K562 (cell line): Measurements from ENCODE around the gene TNFSF4. TPM values are rescaled to one million over a fixed set of nuclear protein-coding genes. Genes with fewer than 3 reads are reported as not detected.

Experiments used
- ATAC-seq: fragments of 200-7000 bp; cut with Tn5 transposase; 3 replicates; pipeline ENCODE4 v1.9.1; 2020; ENCODE audit warnings: moderate library complexity
- BruUV-seq: library from RNA; stranded (reverse); fragments of 400-500 nt; replicated peaks from 2 replicates; lab custom pipeline; 2021; lab: Mats Ljungman, UMichigan
- CTCF ChIA-PET: fragments of 300-600 bp; formaldehyde crosslinking; extraction: SDS; loops from one replicate; lab custom pipeline; 2021; ENCODE audit warnings: low intra/inter-chr PET ratio; lab: Yijun Ruan, JAX
- POLR2A ChIA-PET: fragments of 300-600, 350-650 bp; sonication (Branson Sonifier 250); formaldehyde crosslinking; extraction: SDS; loops from one replicate; lab custom pipeline; 2021; ENCODE audit warnings: antibody characterized with exemption, inconsistent platforms; lab: Yijun Ruan, JAX
- DNase-seq, 4 experiments: peaks; one replicate each; pipeline versions ENCODE4 v3.0.0 to v3.0.0-alpha.2; 2011 to 2018; ENCODE audit warnings: low spot score in 3 of 4, mixed read lengths in 3 of 4; ENCODE audit errors: extremely low read depth in 1 of 4
- FAIRE-seq: peaks from 2 replicates; lab custom pipeline; 2011; peaks lifted over from hg19 to GRCh38; lab: Jason Lieb, UNC
- H2AFZ ChIP-seq: 2 replicates; pipeline ENCODE4 v1.6.0; 2011; ENCODE audit warnings: low read depth, low read length, control low read depth, inconsistent platforms
- H3K27ac ChIP-seq: fragments of 200-600 bp; 3 replicates; pipeline ENCODE4 v1.8.0; 2011; ENCODE audit warnings: low read depth, mild to moderate bottlenecking, control low read depth, inconsistent platforms, low read length, moderate library complexity, mixed read lengths; ENCODE audit errors: extremely low read depth
- H3K27me3 ChIP-seq, 2 experiments: fragments of 300-600 bp in 1 of 2; 2 replicates in 1 of 2; 3 replicates in 1 of 2; pipeline versions ENCODE4 v1.6.0 to v1.8.0; 2011; ENCODE audit warnings: inconsistent platforms in 2 of 2, low read length in 2 of 2, mild to moderate bottlenecking in 1 of 2, mixed read lengths in 1 of 2, moderate library complexity in 1 of 2; ENCODE audit not compliant: control insufficient read depth in 2 of 2, insufficient read depth in 2 of 2
- H3K36me3 ChIP-seq: fragments of 300-600 bp; 3 replicates; pipeline ENCODE4 v1.8.0; 2011; ENCODE audit warnings: mild to moderate bottlenecking, low read length, inconsistent platforms; ENCODE audit not compliant: control insufficient read depth, insufficient read depth
- H3K4me1 ChIP-seq, 2 experiments: fragments of 200-600 bp in 1 of 2; replicated peaks in 1 of 2; 2 replicates in 1 of 2; 3 replicates in 1 of 2; pipeline versions ENCODE4 v1.5.1 to v1.8.0; 2011; ENCODE audit warnings: inconsistent platforms in 2 of 2, low read length in 2 of 2, mild to moderate bottlenecking in 1 of 2, mixed read lengths in 1 of 2, moderate library complexity in 1 of 2; ENCODE audit not compliant: control insufficient read depth in 2 of 2, insufficient read depth in 2 of 2
- H3K4me2 ChIP-seq: 2 replicates; pipeline ENCODE4 v1.6.1; 2011; ENCODE audit warnings: low read length, control low read depth, inconsistent platforms, mixed read lengths; ENCODE audit not compliant: insufficient read depth
- H3K4me3 ChIP-seq: fragments of 200-600 bp; sonication (generic), shearing (Covaris generic); 2 replicates; pipeline ENCODE4 v1.5.1; 2016; ENCODE audit warnings: control low read depth, inconsistent platforms
- H3K79me2 ChIP-seq: fragments of 200-600 bp; 3 replicates; pipeline ENCODE4 v1.8.0; 2011; ENCODE audit warnings: low read length, inconsistent platforms; ENCODE audit not compliant: control insufficient read depth, insufficient read depth
- H3K9ac ChIP-seq, 2 experiments: 2 replicates each; pipeline versions ENCODE4 v1.6.0 to v1.6.1; 2011; ENCODE audit warnings: low read depth in 2 of 2, low read length in 2 of 2, control low read depth in 1 of 2, inconsistent platforms in 1 of 2, mild to moderate bottlenecking in 1 of 2, mixed read lengths in 1 of 2; ENCODE audit not compliant: insufficient read depth in 1 of 2
- H3K9me1 ChIP-seq: one replicate; pipeline ENCODE4 v1.6.0; 2011; ENCODE audit warnings: inconsistent platforms, mild to moderate bottlenecking, low read length, moderate library complexity; ENCODE audit not compliant: control insufficient read depth, insufficient read depth
- H3K9me3 ChIP-seq: replicated peaks from 2 replicates; pipeline ENCODE4 v1.5.1; 2011; ENCODE audit warnings: low read depth, low read length, inconsistent platforms; ENCODE audit not compliant: control insufficient read depth, insufficient read depth
- H4K20me1 ChIP-seq: replicated peaks from 2 replicates; pipeline ENCODE4 v1.6.1; 2011; ENCODE audit warnings: low read length, inconsistent platforms, mixed read lengths; ENCODE audit not compliant: control insufficient read depth, insufficient read depth
- BACH1 ChIP-seq: fragments of 200-800 bp; sonication (Bioruptor generic); IDR thresholded peaks from 2 replicates; pipeline ENCODE4 v1.6.1; 2016; ENCODE audit warnings: missing genetic modification characterization, missing compliant biosample characterization
- DACH1 ChIP-seq: fragments of 450-650 bp; IDR thresholded peaks from 2 replicates; pipeline ENCODE4 v1.6.1; 2018; ENCODE audit not compliant: partially characterized antibody
- DNMT1 ChIP-seq: fragments of 450-650 bp; IDR thresholded peaks from 2 replicates; pipeline ENCODE4 v1.6.1; 2016; ENCODE audit warnings: antibody characterized with exemption, mild to moderate bottlenecking
- ETS2 ChIP-seq: IDR thresholded peaks from 2 replicates; pipeline ENCODE4 v1.6.1; 2016; ENCODE audit warnings: borderline replicate concordance, missing genetic modification characterization, mild to moderate bottlenecking, moderate library complexity, missing compliant biosample characterization; ENCODE audit not compliant: poor library complexity, severe bottlenecking
- NR3C1 ChIP-seq: sonication (generic); formaldehyde crosslinking; IDR thresholded peaks from 2 replicates; pipeline ENCODE4 v1.8.1; 2022; ENCODE audit warnings: missing genetic modification reagents
- PKNOX1 ChIP-seq: fragments of 450-650 bp; IDR thresholded peaks from 2 replicates; pipeline ENCODE4 v1.6.1; 2016
- POLR2G ChIP-seq: fragments of 200-400 bp; formaldehyde crosslinking; IDR thresholded peaks from 2 replicates; pipeline ENCODE4 v1.6.1; 2017; ENCODE audit warnings: low read depth, mild to moderate bottlenecking, antibody characterized with exemption, low read length, moderate library complexity
- RAD21 ChIP-seq, 2 experiments: fragments of 250-450 bp in 1 of 2; fragments of 450-650 bp in 1 of 2; sonication (Bioruptor Pico) in 1 of 2; formaldehyde crosslinking in 1 of 2; IDR thresholded peaks in 1 of 2; conservative IDR thresholded peaks in 1 of 2; 2 replicates each; pipeline versions ENCODE4 v1.4.0 to v1.8.0; 2020 to 2022; ENCODE audit warnings: mild to moderate bottlenecking in 2 of 2, moderate library complexity in 1 of 2
- RUNX1 ChIP-seq: sonication (generic); IDR thresholded peaks from 2 replicates; pipeline ENCODE4 v1.6.1; 2016; ENCODE audit warnings: antibody characterized with exemption, low read depth
- ZNF407 ChIP-seq: fragments of 450-650 bp; IDR thresholded peaks from 2 replicates; pipeline ENCODE4 v1.6.1; 2016; ENCODE audit warnings: low read depth
- ZNF589 ChIP-seq: fragments of 200-800 bp; sonication (Bioruptor generic); IDR thresholded peaks from 2 replicates; pipeline ENCODE4 v1.6.1; 2016; ENCODE audit warnings: low read depth, missing genetic modification characterization, missing compliant biosample characterization
- WGBS: fragments of 100-300 bp; shearing (Covaris generic); methylation state at CpG from one replicate; pipeline ENCODE4 v1.1.6; 2016; ENCODE audit warnings: low coverage, mixed read lengths; ENCODE audit not compliant: insufficient coverage; ENCODE audit errors: missing lambda C conversion rate; 5-methylcytosine and 5-hydroxymethylcytosine counted together
- in situ Hi-C: fragments of 300-500 bp; cut with MboI; formaldehyde crosslinking; loops from 4 replicates; pipeline ENCODE4 v1.15.0; 2018; ENCODE audit warnings: inconsistent platforms, mixed read lengths
- intact Hi-C: fragments of 100-400 bp; cut with micrococcal nuclease; formaldehyde crosslinking; loops from 2 replicates; pipeline ENCODE4 v1.14.2; 2022
- polyA plus RNA-seq, 8 experiments: library from polyadenylated mRNA; depleted of rRNA in 4 of 8; stranded (reverse) in 5 of 8; unstranded in 3 of 8; fragments of >200 nt; fragmentation: Nextera tagmentation in 2 of 8; fragmentation: Illumina TruSeq in 1 of 8; extraction: Ambion mirVana in 2 of 8; extraction: Trizol in 1 of 8; gene quantifications; 2 replicates each; pipeline versions ENCODE4 v1.2.1 to v1.2.3, GENCODE V29; 2011 to 2014; ENCODE audit warnings: inconsistent platforms in 1 of 8, missing spikeins in 1 of 8
- total RNA-seq, 7 experiments: library from RNA; depleted of rRNA in 6 of 7; stranded (reverse); fragments of >200 nt in 6 of 7; fragmentation: Illumina TruSeq in 2 of 7; extraction: Trizol in 2 of 7; gene quantifications; 2 replicates each; pipeline versions ENCODE4 v1.2.1 to v1.2.3, GENCODE V29; 2011 to 2021; ENCODE audit warnings: low replicate concordance in 1 of 7

The TNFSF4 gene
- total and polyA plus RNA-seq, 9 of the 15 experiments (the other 6 are each of a cell fraction or from before 2014, with no cell fraction given), result 0.08 to 0.23 (median 0.15) TPM; not detected in 1

- 0 out of 2 replicates have a peak, but pooled peaks have one; percentile 14 for TF ChIP-seq PKNOX1
- peak; percentile 97 to 99 for TF ChIP-seq RAD21 (CRISPR knock-in tag; conservative IDR thresholded peaks at IDR 0.05 in 1 of 2, IDR thresholded peaks at IDR 0.05 in 1 of 2)
- TF ChIP-seq DACH1, result no peak
- TF ChIP-seq RUNX1, result no peak
- TF ChIP-seq DNMT1, result no peak
- TF ChIP-seq BACH1 (tag), result 0 out of 2 replicates have a peak, but pooled peaks have one; percentile 43
These were observed 4.5 kb downstream of the TNFSF4 start (continued) for GRCh38 chr1:173202424-173203145.

- POLR2A ChIA-PET, result no interaction called here
- no TSS peak for BruUV-seq
- in situ Hi-C loops, result loop anchor here (5.0 kb wide), 1 partner anchor 460 kb away; no protein-coding TSS in a partner anchor
- Histone ChIP-seq H2AFZ (no peak overlapping the region), H3K27me3 (peaks cover 0 to 12% of the 10 kb centered on the region in 2 experiments; a peak in 2 of 5 replicates), H3K9me1 (no peaks in the 10 kb centered on the region), H3K36me3 (no peaks in the 10 kb centered on the region), H3K79me2 (no peaks in the 10 kb centered on the region), H3K4me1 (no peaks in the 10 kb centered on the region), H3K27ac (no peak overlapping the region), H3K9me3 (no peaks in the 10 kb centered on the region), H3K4me2 (no peak overlapping the region), H3K4me3 (no peak overlapping the region), H4K20me1 (no peaks in the 10 kb centered on the region), H3K9ac (no peak overlapping the region)
- WGBS, result 0% methylated on average over 1 of the region's 1 CpG
- CTCF ChIA-PET, result interaction anchor here (1.3 to 4.7 kb wide), 2 partner anchors 376 to 458 kb away, joined by 7 to 62 read pairs; no protein-coding TSS in a partner anchor
- ATAC-seq (no peak), DNase-seq (no peak), FAIRE-seq (no peak)
- intact Hi-C loops, result loop anchor here (1.0 to 10.0 kb wide), 5 partner anchors 237 to 777 kb away; partner anchors contain the start of gene C1orf105
- no peak for TF ChIP-seq ZNF407
- no peak for TF ChIP-seq ETS2 (tag)
- no peak for TF ChIP-seq ZNF589 (CRISPR knock-in tag)
- TF ChIP-seq NR3C1, result no peak
- TF ChIP-seq POLR2G, result no peak
These were observed 5.2 kb downstream of the TNFSF4 start for GRCh38 chr1:173201969-173202368.
